ENCODE measurements around the gene CPXM1. TPM values are rescaled to one million over a fixed set of nuclear protein-coding genes. Genes with fewer than 3 reads are reported as not detected.

CPXM1 gene
- polyA plus RNA-seq, 3 donors from 2014 or later = 0.74 to 1.2 TPM; not detected in 1

DNA sequence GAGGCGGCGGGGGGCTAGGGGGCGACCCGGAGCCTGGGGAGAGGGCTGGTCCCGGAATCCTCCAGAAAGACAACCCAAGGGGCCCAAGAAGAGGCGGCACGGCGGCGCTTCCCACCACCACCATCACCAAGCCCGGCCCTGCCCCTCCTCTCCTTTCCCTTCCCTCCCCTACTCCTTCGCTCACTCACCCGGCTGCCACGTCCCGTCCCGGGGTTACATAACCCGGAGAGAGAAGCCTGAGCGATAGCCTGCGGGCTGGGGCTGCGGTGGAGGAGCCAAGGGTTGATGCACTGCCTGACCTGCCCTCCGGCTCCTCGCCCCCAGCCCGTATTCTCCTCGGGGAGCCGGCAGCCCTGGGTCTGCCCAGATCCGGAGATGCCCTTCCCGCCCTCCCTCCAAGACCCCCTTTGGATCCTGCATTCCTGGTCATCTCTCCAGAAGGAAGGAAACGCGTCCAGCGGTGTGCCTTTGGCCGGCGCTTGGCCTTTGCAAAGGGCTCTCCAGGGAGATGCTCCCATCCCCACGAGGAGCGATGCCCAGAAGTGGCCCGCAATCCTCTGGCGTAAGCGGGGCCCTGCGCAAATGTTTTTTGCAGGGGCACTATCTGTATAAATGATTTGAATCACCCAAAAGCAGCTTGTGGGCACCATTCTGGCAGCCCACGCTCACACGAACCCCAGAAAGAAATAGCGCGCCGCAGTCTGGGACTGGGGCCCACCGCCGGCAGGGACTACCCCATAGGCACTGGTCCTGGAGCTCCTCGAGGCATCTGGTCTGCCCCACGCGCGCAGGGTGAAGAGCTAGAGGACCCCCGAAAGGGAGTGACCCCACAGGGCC is 4.6 kb upstream of the CPXM1 start:
- H3K9me3 Mint-ChIP-seq = peaks cover 0 to under 1% (median 0%) of the 10 kb centered on the region in 6 donors
- no peak overlapping the region for H3K27ac Mint-ChIP-seq
- H3K36me3 Mint-ChIP-seq = peaks cover 0 to 8% (median 0%) of the 10 kb centered on the region in 3 donors
- peaks cover 21 to 29% (median 28%) of the 10 kb centered on the region in 3 donors for H3K27me3 Mint-ChIP-seq (ENCODE audit: low read depth in 3 of 3)
- DNase-seq = no peak
- H3K4me1 Mint-ChIP-seq = peaks cover 12 to 15% of the 10 kb centered on the region in 2 donors
- no peak overlapping the region for H3K4me3 Mint-ChIP-seq

DNA sequence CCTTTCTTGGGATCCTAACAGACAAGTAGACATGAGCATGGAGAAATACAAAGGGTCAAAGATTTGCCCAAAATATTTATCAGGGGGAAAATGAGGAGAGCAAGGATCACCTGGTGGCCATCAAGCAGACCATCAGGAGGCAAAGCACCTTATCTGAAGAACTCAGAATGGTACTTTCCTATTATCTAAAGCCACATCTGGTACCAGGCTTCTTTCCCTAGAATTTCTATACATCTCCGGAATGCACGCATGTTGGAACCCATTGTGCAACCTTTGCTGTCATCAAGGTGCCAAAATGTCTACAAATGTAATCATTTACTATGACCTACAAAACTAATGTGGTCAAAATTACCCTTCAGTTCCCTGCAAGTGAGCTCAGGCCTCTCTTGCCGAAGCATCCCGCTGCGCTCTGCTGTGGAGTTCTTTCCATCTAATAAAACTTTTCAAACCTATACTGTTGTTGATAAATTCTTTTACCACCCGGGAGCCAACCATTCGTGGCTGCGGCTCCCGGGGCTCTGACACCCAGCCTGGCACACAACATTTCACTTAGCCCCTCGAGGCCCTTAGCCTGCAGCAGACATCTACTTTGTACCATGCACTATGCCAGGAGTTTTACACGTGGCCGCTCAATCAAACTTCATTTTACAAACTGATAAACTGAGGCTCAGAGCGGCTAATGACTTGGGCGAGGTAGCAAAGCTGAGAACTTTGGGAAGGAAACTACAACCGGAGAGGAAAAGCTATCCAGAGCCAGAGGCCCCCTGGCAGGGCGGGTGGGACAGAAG is 3.8 kb upstream of the CPXM1 start:
- peaks cover 21 to 22% of the 10 kb centered on the region in 2 donors for H3K4me1 Mint-ChIP-seq
- no peak for DNase-seq
- H3K36me3 Mint-ChIP-seq = peaks cover 0 to 8% (median 0%) of the 10 kb centered on the region in 3 donors
- H3K27me3 Mint-ChIP-seq (ENCODE audit: low read depth in 3 of 3) = peaks cover 26 to 34% (median 29%) of the 10 kb centered on the region in 3 donors
- H3K9me3 Mint-ChIP-seq = peaks cover 0 to 2% (median 0%) of the 10 kb centered on the region in 6 donors
- H3K27ac Mint-ChIP-seq = no peak overlapping the region
- no peak overlapping the region for H3K4me3 Mint-ChIP-seq

DNA sequence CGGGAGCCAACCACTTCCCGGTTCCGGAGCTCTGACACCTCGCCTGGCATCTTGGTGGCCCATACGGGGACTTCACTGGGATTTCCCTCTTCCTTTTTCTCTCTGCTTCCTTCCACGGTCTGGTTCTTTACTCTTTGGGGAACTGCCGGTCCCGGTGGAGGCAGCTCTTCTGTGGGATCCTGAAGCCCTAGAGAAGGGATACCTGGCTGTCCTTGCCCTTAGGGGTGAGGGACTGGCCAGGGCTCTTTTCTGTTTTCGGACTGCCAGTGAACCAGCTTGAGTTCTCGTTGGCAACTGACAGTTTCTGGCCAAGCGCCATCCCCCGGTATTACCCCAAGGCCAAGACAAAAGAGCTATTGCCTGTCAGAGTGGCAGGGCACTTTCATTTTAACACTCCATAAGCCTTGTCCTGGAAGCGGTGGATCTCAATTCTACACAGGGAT is 880 bp upstream of the CPXM1 start:
- H3K4me1 Mint-ChIP-seq = peaks cover 21 to 22% of the 10 kb centered on the region in 2 donors
- H3K9me3 Mint-ChIP-seq = peaks cover 0 to 2% (median 0%) of the 10 kb centered on the region in 6 donors
- H3K27me3 Mint-ChIP-seq (ENCODE audit: low read depth in 3 of 3) = peaks cover 29 to 31% (median 29%) of the 10 kb centered on the region in 3 donors
- H3K4me3 Mint-ChIP-seq = peak overlapping the region; percentile 76 to 88 (median 84)
- no peak for DNase-seq
- H3K36me3 Mint-ChIP-seq = peaks cover 0 to 7% (median 0%) of the 10 kb centered on the region in 3 donors
- no peak overlapping the region for H3K27ac Mint-ChIP-seq

DNA sequence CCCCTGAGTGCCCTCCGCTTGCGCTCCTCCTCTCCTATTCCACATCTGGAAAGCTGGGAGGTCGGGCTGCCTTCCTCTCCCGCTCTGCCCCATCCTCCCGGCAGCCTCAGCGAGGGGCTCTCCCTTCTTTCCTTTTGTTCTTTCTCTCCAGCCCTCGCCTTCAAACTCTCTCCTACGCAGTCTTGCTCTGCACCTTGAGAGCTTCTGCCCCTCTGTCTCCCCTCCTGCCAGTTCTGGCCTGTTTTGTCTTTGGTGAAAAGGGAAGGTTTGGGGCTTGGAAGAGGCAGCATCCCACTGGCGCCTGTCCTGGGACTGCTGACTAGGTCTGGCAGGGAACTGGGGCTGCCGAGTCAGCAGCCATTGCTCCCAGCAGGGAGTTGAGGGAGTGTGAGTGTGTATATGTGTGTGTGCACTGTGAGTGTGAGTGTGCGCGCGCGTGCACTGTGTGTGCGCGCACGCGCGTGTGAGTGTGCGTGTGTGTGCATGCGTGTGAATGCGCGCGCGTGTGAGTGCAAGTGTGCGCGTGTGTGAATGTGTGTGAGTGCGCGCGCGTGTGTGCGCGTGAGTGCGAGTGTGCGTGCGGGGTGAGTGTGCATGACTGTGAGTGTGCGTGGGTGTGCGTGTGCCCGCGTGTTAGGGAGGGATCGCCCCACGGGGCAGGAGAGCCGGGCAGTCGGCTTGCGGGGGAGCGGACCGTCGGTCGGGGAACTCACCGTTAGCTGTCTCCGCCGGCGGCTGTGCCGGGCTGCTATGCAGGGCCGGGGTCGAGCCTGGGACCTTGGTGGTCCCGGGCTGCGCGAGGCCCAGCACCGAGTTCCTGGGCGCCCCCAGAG is 523 bp downstream of the CPXM1 start:
- peaks cover 0 to 2% (median 0%) of the 10 kb centered on the region in 6 donors for H3K9me3 Mint-ChIP-seq
- peaks cover 0 to 4% (median 0%) of the 10 kb centered on the region in 3 donors for H3K36me3 Mint-ChIP-seq
- peaks cover 25 to 27% (median 27%) of the 10 kb centered on the region in 3 donors for H3K27me3 Mint-ChIP-seq (ENCODE audit: low read depth in 3 of 3)
- H3K4me3 Mint-ChIP-seq = peak overlapping the region; percentile 86 to 96 (median 88)
- peak overlapping the region in 3 of 6 donors; percentile 2 to 80 (median 14) for H3K27ac Mint-ChIP-seq
- peaks cover 21 to 22% of the 10 kb centered on the region in 2 donors for H3K4me1 Mint-ChIP-seq
- no peak for DNase-seq

DNA sequence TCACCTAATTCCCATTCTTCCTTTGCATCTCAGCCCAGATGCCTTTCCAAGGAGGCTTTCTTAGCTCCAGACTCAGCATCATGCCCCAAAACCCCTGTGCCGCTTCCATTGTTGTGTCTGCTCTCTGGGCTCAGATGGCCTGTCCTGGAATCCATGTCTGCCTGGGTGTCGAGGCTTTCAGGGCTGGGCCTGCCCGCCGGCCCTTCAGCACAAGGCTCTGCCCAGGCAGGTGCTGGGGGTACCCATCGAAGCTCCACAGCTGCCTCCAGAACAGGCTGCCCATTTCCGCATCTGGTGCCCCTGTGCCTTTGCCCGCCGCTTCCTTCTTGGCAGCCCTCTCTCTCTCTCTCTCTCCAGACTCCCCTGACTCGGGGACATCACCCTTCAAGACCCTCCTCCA is 1.2 kb downstream of the CPXM1 start:
- Mint-ChIP-seq H3K27ac (no peak overlapping the region), H3K36me3 (peaks cover 0 to 4% (median 0%) of the 10 kb centered on the region in 3 donors), H3K9me3 (peaks cover 0 to 2% (median 0%) of the 10 kb centered on the region in 6 donors), H3K4me1 (peaks cover 21 to 22% of the 10 kb centered on the region in 2 donors), H3K4me3 (peak overlapping the region; percentile 0 to 96 (median 86)), H3K27me3 (ENCODE audit: low read depth in 3 of 3) (peaks cover 21 to 27% (median 26%) of the 10 kb centered on the region in 3 donors)
- DNase-seq = no peak

DNA sequence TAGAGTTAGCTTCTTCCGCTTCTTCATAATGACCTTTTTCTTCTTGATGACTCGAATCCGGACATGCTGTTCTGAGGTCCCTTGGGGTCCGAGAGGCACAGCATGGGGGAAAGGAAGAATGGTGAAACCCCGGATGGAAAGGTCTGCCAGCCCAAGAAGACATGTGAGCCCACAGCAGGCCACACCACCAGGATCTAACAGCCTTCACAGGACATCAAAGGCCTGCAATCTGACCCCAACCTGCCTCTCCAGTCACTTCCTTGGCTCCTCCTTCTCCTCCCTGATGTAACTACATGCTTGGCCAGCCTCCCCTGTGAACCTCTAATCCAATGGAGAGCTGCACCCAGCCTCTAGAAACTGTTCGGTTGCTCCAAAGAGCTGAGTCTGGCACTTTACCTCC is 1.6 kb downstream of the CPXM1 start:
- Mint-ChIP-seq H3K4me3 (peak overlapping the region in 3 of 5 donors; percentile 0 to 86 (median 44)), H3K27me3 (ENCODE audit: low read depth in 3 of 3) (peaks cover 19 to 24% (median 21%) of the 10 kb centered on the region in 3 donors), H3K9me3 (peaks cover 0 to 2% (median 0%) of the 10 kb centered on the region in 6 donors), H3K4me1 (peaks cover 21 to 22% of the 10 kb centered on the region in 2 donors), H3K36me3 (peaks cover 0 to 4% (median 0%) of the 10 kb centered on the region in 3 donors), H3K27ac (no peak overlapping the region)
- DNase-seq = no peak

DNA sequence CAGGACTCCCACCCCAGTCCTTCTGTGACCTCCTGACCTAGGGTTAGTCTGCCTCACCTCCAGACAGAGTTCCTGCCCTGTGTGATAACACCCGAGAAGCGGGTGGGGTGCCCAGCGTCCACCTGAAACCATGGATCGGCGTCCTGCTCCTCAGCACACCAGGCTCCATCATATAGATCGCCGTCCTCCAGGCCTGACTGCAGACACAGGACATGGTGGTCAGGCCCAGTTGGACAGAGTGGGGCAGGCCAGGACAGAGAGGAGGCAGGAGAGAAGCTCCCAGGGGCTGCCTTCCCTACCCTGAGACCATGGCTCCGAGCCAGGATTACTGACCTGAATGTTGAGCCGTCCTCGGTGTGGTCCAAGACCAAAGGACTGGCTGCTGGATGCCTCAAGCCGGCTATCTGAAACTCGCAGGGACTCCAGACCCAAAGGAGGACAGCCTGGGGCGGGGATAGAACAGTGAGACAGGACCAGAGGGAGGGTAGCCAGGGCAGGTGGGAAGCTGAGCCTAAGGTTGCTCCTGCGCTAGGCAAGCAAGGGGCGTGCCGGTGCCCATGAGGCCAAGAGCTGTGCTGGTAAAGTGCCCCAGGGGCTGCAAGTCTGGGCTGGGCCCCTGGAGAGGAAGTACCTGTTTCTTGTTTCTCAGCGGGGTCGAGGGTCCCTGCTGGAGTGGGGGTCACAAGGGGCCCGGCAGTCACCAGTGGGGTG is 2.2 kb downstream of the CPXM1 start:
- peaks cover 21 to 22% of the 10 kb centered on the region in 2 donors for H3K4me1 Mint-ChIP-seq
- H3K27me3 Mint-ChIP-seq (ENCODE audit: low read depth in 3 of 3) = peaks cover 19 to 21% (median 21%) of the 10 kb centered on the region in 3 donors
- H3K4me3 Mint-ChIP-seq = no peak overlapping the region
- H3K36me3 Mint-ChIP-seq = peaks cover 0 to 4% (median 0%) of the 10 kb centered on the region in 3 donors
- peaks cover 0 to 2% (median 0%) of the 10 kb centered on the region in 6 donors for H3K9me3 Mint-ChIP-seq
- no peak overlapping the region for H3K27ac Mint-ChIP-seq
- no peak for DNase-seq

DNA sequence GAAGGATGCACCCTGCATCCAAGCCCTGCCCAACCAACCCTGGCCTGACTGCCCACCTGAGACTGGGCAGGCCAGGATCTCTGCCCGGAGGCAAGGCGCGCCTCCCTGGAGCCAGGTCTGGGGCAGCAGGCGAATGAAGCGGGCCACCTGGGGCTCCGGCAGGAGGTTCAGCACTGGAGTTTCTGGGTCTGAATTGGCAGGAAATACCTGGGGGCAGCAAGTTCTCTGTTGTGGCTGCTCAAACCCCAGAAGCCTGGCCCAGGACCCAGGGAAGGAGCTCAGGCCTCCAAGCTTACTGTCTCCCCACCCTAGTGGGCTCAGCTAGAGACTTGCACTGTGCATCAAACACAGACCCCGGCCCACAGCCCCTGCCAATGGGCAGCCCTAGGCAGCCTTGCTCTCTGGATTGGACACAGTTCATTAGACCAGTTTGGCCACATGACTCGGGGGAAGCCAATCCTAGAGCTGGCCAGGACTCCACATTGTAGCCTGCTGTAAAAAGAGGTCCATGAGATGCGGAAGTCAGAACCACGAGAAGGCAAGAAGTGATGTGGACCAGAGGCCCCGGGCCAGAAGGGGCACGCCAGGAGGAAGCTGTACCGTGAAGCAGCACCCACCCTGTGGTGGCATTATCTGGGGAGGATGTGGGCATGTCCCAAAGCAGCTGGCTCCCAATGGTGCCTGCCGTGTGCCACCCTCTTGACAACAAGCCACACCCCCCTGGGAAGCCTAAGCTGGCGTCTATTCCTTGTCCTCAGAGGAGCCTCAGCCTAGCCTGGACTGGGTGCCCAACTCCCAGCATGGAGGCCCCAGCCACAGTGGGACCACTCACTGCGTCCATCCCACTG is 3.1 kb downstream of the CPXM1 start:
- no peak for DNase-seq

DNA sequence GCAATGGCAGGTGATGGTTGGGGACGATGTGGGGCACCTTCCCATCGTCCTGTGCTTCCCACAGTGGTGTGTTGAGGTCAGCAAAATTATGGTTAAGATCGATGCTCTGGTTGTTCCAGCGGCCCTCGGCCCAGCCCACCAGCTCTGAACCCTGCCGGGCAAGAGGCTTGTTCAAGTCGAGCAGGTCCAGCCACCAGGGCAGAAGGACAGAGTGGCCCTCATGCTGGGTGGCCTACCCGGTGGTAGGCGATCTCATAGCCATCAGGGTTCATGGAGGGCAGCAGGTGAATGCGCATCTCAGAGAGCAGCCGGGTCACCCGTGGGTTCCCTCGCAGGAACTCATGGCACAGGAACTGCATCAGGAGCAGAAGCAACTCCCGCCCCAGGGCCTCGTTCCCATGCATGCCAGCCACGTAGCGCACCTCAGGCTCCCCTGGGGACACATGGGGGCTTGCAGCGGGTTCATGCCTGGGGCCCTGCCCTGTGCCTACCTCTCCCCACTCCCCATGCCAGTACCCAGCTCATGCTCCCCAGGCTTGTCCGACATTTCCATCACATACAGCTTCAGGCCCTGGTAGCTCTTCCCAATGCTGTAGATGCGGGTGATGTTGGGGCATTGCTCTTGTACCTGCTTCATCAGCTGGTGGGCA is 4.3 kb downstream of the CPXM1 start:
- Mint-ChIP-seq H3K9me3 (peaks cover 0 to 2% (median 0%) of the 10 kb centered on the region in 6 donors), H3K4me3 (no peak overlapping the region), H3K27ac (no peak overlapping the region), H3K27me3 (ENCODE audit: low read depth in 3 of 3) (peaks cover 10 to 17% (median 16%) of the 10 kb centered on the region in 3 donors), H3K4me1 (peaks cover 16 to 17% of the 10 kb centered on the region in 2 donors), H3K36me3 (no peaks in the 10 kb centered on the region)
- DNase-seq = no peak

More for the DNA sequence above, 3.1 kb downstream of the CPXM1 start:
- H3K4me3 Mint-ChIP-seq = no peak overlapping the region
- peaks cover 0 to 2% (median 0%) of the 10 kb centered on the region in 6 donors for H3K9me3 Mint-ChIP-seq
- H3K4me1 Mint-ChIP-seq = peaks cover 21 to 22% of the 10 kb centered on the region in 2 donors
- peaks cover 0 to under 1% (median 0%) of the 10 kb centered on the region in 3 donors for H3K36me3 Mint-ChIP-seq
- peaks cover 17% of the 10 kb centered on the region in 3 donors for H3K27me3 Mint-ChIP-seq (ENCODE audit: low read depth in 3 of 3)
- H3K27ac Mint-ChIP-seq = no peak overlapping the region

DNA sequence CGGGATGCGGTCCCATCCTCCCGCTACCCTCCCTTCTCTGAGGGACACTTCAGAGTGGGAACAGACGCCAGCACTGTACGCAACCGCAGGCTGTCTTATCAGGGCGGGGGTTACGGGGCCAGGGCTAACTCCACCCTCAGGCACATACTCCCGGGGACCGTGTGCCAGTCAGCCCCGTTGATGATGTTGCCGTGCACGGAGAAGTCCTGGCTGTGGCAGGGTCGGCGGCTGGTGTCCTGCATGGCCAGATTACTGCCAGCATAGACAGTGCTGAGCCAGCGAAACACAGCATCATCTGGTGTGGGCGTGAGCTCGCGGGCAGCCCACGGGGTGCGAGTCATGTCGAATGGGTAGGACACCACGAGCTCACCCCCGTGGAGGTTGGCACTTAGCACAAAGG is 5.0 kb downstream of the CPXM1 start:
- Mint-ChIP-seq H3K9me3 (peaks cover 0 to 2% (median 0%) of the 10 kb centered on the region in 6 donors), H3K27me3 (ENCODE audit: low read depth in 3 of 3) (peaks cover 4 to 15% (median 14%) of the 10 kb centered on the region in 3 donors), H3K4me1 (peaks cover 10% of the 10 kb centered on the region in 2 donors), H3K36me3 (peaks cover 0 to under 1% (median 0%) of the 10 kb centered on the region in 3 donors), H3K27ac (no peak overlapping the region), H3K4me3 (no peak overlapping the region)
- no peak for DNase-seq

DNA sequence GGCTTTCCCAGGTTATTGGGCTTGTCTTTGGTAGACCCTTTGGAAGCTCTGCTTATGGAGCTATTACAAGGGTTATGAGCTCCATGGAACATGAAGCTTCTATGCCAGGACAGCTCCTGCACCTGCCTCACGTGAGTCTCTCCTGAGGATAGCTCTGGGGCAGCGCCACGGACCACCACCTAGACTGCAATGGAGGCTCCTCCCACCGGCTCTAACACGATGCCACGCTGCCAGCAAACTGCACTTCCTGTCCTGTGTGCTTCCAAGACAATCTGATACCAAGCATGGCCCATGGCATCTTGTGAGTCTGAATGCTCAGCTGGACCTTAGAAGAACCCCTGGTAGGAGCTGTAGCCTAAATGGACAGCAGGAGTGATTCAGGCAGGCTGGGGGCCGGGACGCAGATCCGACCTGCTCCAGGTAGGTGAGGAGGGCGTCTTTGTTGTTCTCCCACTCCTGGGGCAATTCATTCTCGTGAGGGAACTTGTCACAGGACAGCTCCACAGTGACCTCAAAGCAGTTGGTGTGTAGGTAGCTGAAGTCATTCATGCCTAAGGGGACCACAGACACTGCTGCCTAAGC is 5.5 kb downstream of the CPXM1 start:
- Mint-ChIP-seq H3K36me3 (peaks cover 0 to 4% (median 0%) of the 10 kb centered on the region in 3 donors), H3K27ac (no peak overlapping the region), H3K4me1 (peaks cover 6 to 8% of the 10 kb centered on the region in 2 donors), H3K27me3 (ENCODE audit: low read depth in 3 of 3) (peaks cover 7 to 16% (median 12%) of the 10 kb centered on the region in 3 donors), H3K9me3 (peaks cover 0 to under 1% (median 0%) of the 10 kb centered on the region in 6 donors), H3K4me3 (no peak overlapping the region)
- no peak for DNase-seq
